DMS 273 treated with DMSO at 0.1 percent for 48 hours (cell line): ENCODE data around the gene ANKRD33.

Experiments used
- DNase-seq: peaks from one replicate; lab custom pipeline; 2025; lab: John Stamatoyannopoulos, UW

ANKRD33 gene

GRCh38 chr12:51901881-51902280, 14.0 kb downstream of the ANKRD33 start:
- DNase-seq = no peak

GRCh38 chr12:51904951-51905470, 17.1 kb downstream of the ANKRD33 start:
- DNase-seq = peak; percentile 53

GRCh38 chr12:51905471-51906429, 17.8 kb downstream of the ANKRD33 start:
- no peak for DNase-seq

- no peak for DNase-seq
Observed at GRCh38 chr12:51906430-51907082, 18.7 kb downstream of the ANKRD33 start.

GRCh38 chr12:51907083-51907855, 19.4 kb downstream of the ANKRD33 start, which contains the start of gene ACVRL1:
Gene ACVRL1 (plus strand): TSS chr12:51907504. CDS start chr12:51912475, 4,971 bp downstream.
- no peak for DNase-seq

- no peak for DNase-seq
Observed at GRCh38 chr12:51907856-51908425, 20.0 kb downstream of the ANKRD33 start.

- no peak for DNase-seq
Observed at GRCh38 chr12:51908876-51909592, 21.1 kb downstream of the ANKRD33 start.

- no peak for DNase-seq
Observed at GRCh38 chr12:51910168-51910567, 22.3 kb downstream of the ANKRD33 start.

- DNase-seq = no peak
Observed at GRCh38 chr12:51910691-51911090, 22.8 kb downstream of the ANKRD33 start.

- no peak for DNase-seq
Observed at GRCh38 chr12:51911307-51911706, 23.4 kb downstream of the ANKRD33 start.

GRCh38 chr12:51911788-51912711, 24.1 kb downstream of the ANKRD33 start:
- no peak for DNase-seq

GRCh38 chr12:51913071-51914033, 25.4 kb downstream of the ANKRD33 start:
- DNase-seq = no peak

- DNase-seq = no peak
Observed at GRCh38 chr12:51914034-51914923, 26.4 kb downstream of the ANKRD33 start.

- DNase-seq = no peak
Observed at GRCh38 chr12:51915003-51915625, 27.2 kb downstream of the ANKRD33 start.

GRCh38 chr12:51915951-51916350, 28.0 kb downstream of the ANKRD33 start:
- no peak for DNase-seq

GRCh38 chr12:51917041-51917590, 29.2 kb downstream of the ANKRD33 start:
- DNase-seq = no peak
